Measurements from ENCODE around the gene ZNF496.

ZNF496 gene

GRCh38 chr1:247298701-247299100 lies 33.0 kb downstream of the ZNF496 start:
- no peaks in the 10 kb centered on the region for H4K20me1 ChIP-seq (ENCODE audit: insufficient read depth, low read length)
- H3K27ac ChIP-seq (ENCODE audit: low read depth, low read length, poor library complexity, severe bottlenecking): no peak overlapping the region
- H3K4me1 ChIP-seq (ENCODE audit: insufficient read depth, low read length, severe bottlenecking): no peaks in the 10 kb centered on the region
- TF ChIP-seq EZH2 (IDR thresholded peaks at IDR 0.05; ENCODE audit: borderline replicate concordance, low read length) (no peak), CTCF (IDR thresholded peaks at IDR 0.05; ENCODE audit: low read length) (no peak)
- no peaks in the 10 kb centered on the region for H3K27me3 ChIP-seq (ENCODE audit: insufficient read depth, low read length)
- no peaks in the 10 kb centered on the region for H3F3A ChIP-seq (ENCODE audit: insufficient read depth, low read length)
- no peaks in the 10 kb centered on the region for H3K79me2 ChIP-seq (ENCODE audit: insufficient read depth, low read length)
- H2AFZ ChIP-seq (ENCODE audit: low read length): no peak overlapping the region
- H3K9me2 ChIP-seq (ENCODE audit: low read depth, low read length): no peaks in the 10 kb centered on the region
- H3K36me3 ChIP-seq (ENCODE audit: insufficient read depth, low read length): peaks cover 4% of the 10 kb centered on the region; the same call in 1 of the 2 replicates
- H3K4me3 ChIP-seq (ENCODE audit: low read depth, low read length, poor library complexity, severe bottlenecking): no peak overlapping the region
- H3K4me2 ChIP-seq (ENCODE audit: low read length): no peak overlapping the region
- H3K9ac ChIP-seq (ENCODE audit: low read length): no peak overlapping the region
- no peaks in the 10 kb centered on the region for H3K9me3 ChIP-seq (ENCODE audit: low read length)

GRCh38 chr1:247298124-247298481 lies 33.6 kb downstream of the ZNF496 start:
- Histone ChIP-seq H3K79me2 (ENCODE audit: insufficient read depth, low read length) (no peaks in the 10 kb centered on the region), H3K4me3 (ENCODE audit: low read depth, low read length, poor library complexity, severe bottlenecking) (no peak overlapping the region), H3K27ac (ENCODE audit: low read depth, low read length, poor library complexity, severe bottlenecking) (no peak overlapping the region), H3K9me3 (ENCODE audit: low read length) (no peaks in the 10 kb centered on the region), H2AFZ (ENCODE audit: low read length) (no peak overlapping the region), H3K4me2 (ENCODE audit: low read length) (no peak overlapping the region), H3F3A (ENCODE audit: insufficient read depth, low read length) (no peaks in the 10 kb centered on the region), H3K4me1 (ENCODE audit: insufficient read depth, low read length, severe bottlenecking) (no peaks in the 10 kb centered on the region), H3K36me3 (ENCODE audit: insufficient read depth, low read length) (peaks cover 4% of the 10 kb centered on the region; the same call in 1 of the 2 replicates), H4K20me1 (ENCODE audit: insufficient read depth, low read length) (no peaks in the 10 kb centered on the region), H3K9ac (ENCODE audit: low read length) (no peak overlapping the region), H3K9me2 (ENCODE audit: low read depth, low read length) (no peaks in the 10 kb centered on the region), H3K27me3 (ENCODE audit: insufficient read depth, low read length) (no peaks in the 10 kb centered on the region)
- TF ChIP-seq CTCF (IDR thresholded peaks at IDR 0.05; ENCODE audit: low read length) (no peak), EZH2 (IDR thresholded peaks at IDR 0.05; ENCODE audit: borderline replicate concordance, low read length) (no peak)

GRCh38 chr1:247297263-247298123 lies 34.2 kb downstream of the ZNF496 start:
- H2AFZ ChIP-seq (ENCODE audit: low read length): no peak overlapping the region
- no peaks in the 10 kb centered on the region for H3K9me2 ChIP-seq (ENCODE audit: low read depth, low read length)
- H3K79me2 ChIP-seq (ENCODE audit: insufficient read depth, low read length): no peaks in the 10 kb centered on the region
- H3K9ac ChIP-seq (ENCODE audit: low read length): no peak overlapping the region
- no peaks in the 10 kb centered on the region for H4K20me1 ChIP-seq (ENCODE audit: insufficient read depth, low read length)
- no peaks in the 10 kb centered on the region for H3K27me3 ChIP-seq (ENCODE audit: insufficient read depth, low read length)
- H3K9me3 ChIP-seq (ENCODE audit: low read length): no peaks in the 10 kb centered on the region
- no peaks in the 10 kb centered on the region for H3F3A ChIP-seq (ENCODE audit: insufficient read depth, low read length)
- no peak overlapping the region for H3K4me3 ChIP-seq (ENCODE audit: low read depth, low read length, poor library complexity, severe bottlenecking)
- no peaks in the 10 kb centered on the region for H3K4me1 ChIP-seq (ENCODE audit: insufficient read depth, low read length, severe bottlenecking)
- no peak overlapping the region for H3K4me2 ChIP-seq (ENCODE audit: low read length)
- peaks cover under 1% of the 10 kb centered on the region; the same call in 1 of the 2 replicates for H3K36me3 ChIP-seq (ENCODE audit: insufficient read depth, low read length)
- no peak for TF ChIP-seq CTCF (IDR thresholded peaks at IDR 0.05; ENCODE audit: low read length)
- no peak for TF ChIP-seq EZH2 (IDR thresholded peaks at IDR 0.05; ENCODE audit: borderline replicate concordance, low read length)
- no peak overlapping the region for H3K27ac ChIP-seq (ENCODE audit: low read depth, low read length, poor library complexity, severe bottlenecking)
